Lung (tissue), 12 donors: Measurements from ENCODE around the gene ATP5ME. TPM values are rescaled to one million over a fixed set of nuclear protein-coding genes. Genes with fewer than 3 reads are reported as not detected.

Experiments used
- ATAC-seq: fragments of 200-7000 bp; cut with Tn5 transposase; one replicate; pipeline ENCODE4 v1.9.1; 2020; ENCODE audit warnings: moderate number of reproducible peaks; ENCODE audit not compliant: insufficient read depth, low FRiP score
- DNase-seq, 3 donors: peaks; one replicate each; pipeline ENCODE4 v3.0.0-alpha.2; 2013 to 2017
- H3K27ac ChIP-seq, 2 donors: one replicate each; pipeline ENCODE4 v1.5.1; 2013; ENCODE audit warnings: mild to moderate bottlenecking in 2 of 2, moderate library complexity in 2 of 2, control low read depth in 1 of 2, inconsistent platforms in 1 of 2, low read depth in 1 of 2, low read length in 1 of 2
- H3K27me3 ChIP-seq, 3 donors: one replicate each; pipeline ENCODE4 v1.5.1; 2013; ENCODE audit warnings: low read length in 2 of 3; ENCODE audit not compliant: control insufficient read depth in 3 of 3, insufficient read depth in 3 of 3
- H3K36me3 ChIP-seq, 4 donors: one replicate each; pipeline ENCODE4 v1.5.1; 2013; ENCODE audit warnings: low read length in 4 of 4, mild to moderate bottlenecking in 1 of 4, moderate library complexity in 1 of 4; ENCODE audit not compliant: control insufficient read depth in 4 of 4, insufficient read depth in 4 of 4
- H3K4me1 ChIP-seq, 5 donors: one replicate each; pipeline ENCODE4 v1.5.1; 2013; ENCODE audit warnings: low read length in 5 of 5, mild to moderate bottlenecking in 2 of 5, moderate library complexity in 1 of 5; ENCODE audit not compliant: control insufficient read depth in 5 of 5, insufficient read depth in 5 of 5
- H3K4me3 ChIP-seq: one replicate; pipeline ENCODE4 v1.5.1; 2013; ENCODE audit warnings: mild to moderate bottlenecking, control low read depth, moderate library complexity
- H3K9ac ChIP-seq, 2 donors: one replicate each; pipeline ENCODE4 v1.5.1; 2013; ENCODE audit warnings: low read length in 2 of 2, control low read depth in 1 of 2; ENCODE audit not compliant: insufficient read depth in 1 of 2
- H3K9me3 ChIP-seq, 4 donors: one replicate each; pipeline ENCODE4 v1.5.1; 2013; ENCODE audit warnings: low read length in 3 of 4, mild to moderate bottlenecking in 1 of 4, moderate library complexity in 1 of 4; ENCODE audit not compliant: control insufficient read depth in 4 of 4, insufficient read depth in 3 of 4
- CTCF ChIP-seq: IDR thresholded peaks from 2 replicates; pipeline ENCODE4 v1.5.1; 2012; ENCODE audit warnings: mild to moderate bottlenecking; ENCODE audit errors: control extremely low read depth, extremely low read depth
- WGBS, 2 donors: extraction: QIAGEN DNeasy Blood & Tissue Kit; methylation state at CpG; one replicate each; pipeline ENCODE4 v1.1.7; 2013; 5-methylcytosine and 5-hydroxymethylcytosine counted together
- polyA plus RNA-seq, 2 donors: library from polyadenylated mRNA; stranded (reverse); fragments of 200-250 nt; gene quantifications; one replicate each; pipeline ENCODE4 v1.2.1, GENCODE V29; 2013
- total RNA-seq, 2 donors: library from RNA; depleted of rRNA in 1 of 2; stranded (reverse); fragments of >200 nt in 1 of 2; gene quantifications; one replicate each; pipeline ENCODE4 v1.2.1, GENCODE V29; 2014 to 2021
- donor health status: control.
- donor health status: control.
- donor health status: Bipolar disorder and iron deficiency.
- donor health status: healthy.
- donor health status: DM: yes; HTN: yes; CAD: no.

ATP5ME gene
- total and polyA plus RNA-seq, 4 donors, result 161 to 997 (median 262) TPM

- Histone ChIP-seq H3K36me3 (no peaks in the 10 kb centered on the region), H3K4me3 (no peak overlapping the region), H3K9me3 (no peaks in the 10 kb centered on the region), H3K27me3 (no peaks in the 10 kb centered on the region), H3K27ac (no peak overlapping the region), H3K4me1 (no peaks in the 10 kb centered on the region), H3K9ac (no peak overlapping the region)
- no peak for TF ChIP-seq CTCF
- 54 to 57% methylated on average over 27 to 29 of the region's 29 CpGs for WGBS, 2 donors
- no peak for DNase-seq
- ATAC-seq, result no peak
Measured at GRCh38 chr4:623914-624566, 50.0 kb downstream of the ATP5ME start.

GRCh38 chr4:622996-623913 lies 50.8 kb downstream of the ATP5ME start:
- no peak overlapping the region for H3K27ac ChIP-seq
- no peak for TF ChIP-seq CTCF
- H3K9me3 ChIP-seq, result no peaks in the 10 kb centered on the region
- ATAC-seq (no peak), DNase-seq (no peak)
- H3K36me3 ChIP-seq, result no peaks in the 10 kb centered on the region
- H3K27me3 ChIP-seq, result no peaks in the 10 kb centered on the region
- H3K4me3 ChIP-seq, result no peak overlapping the region
- 75 to 80% methylated on average over 24 of the region's 24 CpGs for WGBS, 2 donors
- H3K9ac ChIP-seq, result no peak overlapping the region
- H3K4me1 ChIP-seq, result no peaks in the 10 kb centered on the region

Other genes with a start within 250 kb of the ATP5ME start
- 10 to 100 TPM; 19.9 to 74.3 TPM for gene ZNF721, start 175.1 kb downstream of the ATP5ME start, total RNA-seq
- 10 to 100 TPM in 1 of 2 donors, 1 to 10 TPM in 1; 9.2 to 12.6 TPM for gene ZNF721, start 175.1 kb downstream of the ATP5ME start, polyA plus RNA-seq
- gene PIGG, start 175.1 kb downstream of the ATP5ME start, total RNA-seq, result 10 to 100 TPM; 56.4 to 64.3 TPM
- gene PIGG, start 175.1 kb downstream of the ATP5ME start, polyA plus RNA-seq, result 10 to 100 TPM; 31.9 to 47.2 TPM
- not detected for gene TMEM271, start 98.0 kb downstream of the ATP5ME start, total RNA-seq
- not detected for gene TMEM271, start 98.0 kb downstream of the ATP5ME start, polyA plus RNA-seq
- gene PDE6B, start 48.7 kb downstream of the ATP5ME start, total RNA-seq, result 10 to 100 TPM; 16.5 to 24.6 TPM
- 1 to 10 TPM; 2.7 to 7.6 TPM for gene PDE6B, start 48.7 kb downstream of the ATP5ME start, polyA plus RNA-seq
- 10 to 100 TPM in 1 of 2 donors, 1 to 10 TPM in 1; 5.6 to 20.0 TPM for gene MYL5, start 266 bp upstream of the ATP5ME start, total RNA-seq
- 10 to 100 TPM in 1 of 2 donors, 1 to 10 TPM in 1; 5.8 to 15.2 TPM for gene MYL5, start 266 bp upstream of the ATP5ME start, polyA plus RNA-seq
- gene SLC49A3, start 14.9 kb upstream of the ATP5ME start, total RNA-seq, result 10 to 100 TPM in 1 of 2 donors, 1 to 10 TPM in 1; 8.2 to 35.1 TPM
- gene SLC49A3, start 14.9 kb upstream of the ATP5ME start, polyA plus RNA-seq, result 10 to 100 TPM; 15.2 to 20.2 TPM
- 10 to 100 TPM; 46.5 to 66.8 TPM for gene PCGF3, start 31.6 kb upstream of the ATP5ME start, total RNA-seq
- gene PCGF3, start 31.6 kb upstream of the ATP5ME start, polyA plus RNA-seq, result 10 to 100 TPM; 29.3 to 40.2 TPM
- 1 to 10 TPM; 1.4 to 3.9 TPM for gene CPLX1, start 151.9 kb upstream of the ATP5ME start, total RNA-seq
- gene CPLX1, start 151.9 kb upstream of the ATP5ME start, polyA plus RNA-seq, result 1 to 10 TPM; 1.1 to 2.9 TPM